Upper lobe of right lung (tissue), 1 donor: ENCODE measurements around the gene CYTH4. TPM values are rescaled to one million over a fixed set of nuclear protein-coding genes. Genes with fewer than 3 reads are reported as not detected.

Source experiments
- ATAC-seq: fragments of 200-7000 bp; cut with Tn5 transposase; one replicate; pipeline ENCODE4 v1.9.1; 2020; ENCODE audit warnings: mild to moderate bottlenecking, moderate library complexity
- DNase-seq: peaks from one replicate; pipeline ENCODE4 v3.0.0-alpha.2; 2020
- H3K27ac ChIP-seq: fragments of 200-600 bp; one replicate; pipeline ENCODE4 v1.8.0; 2022
- H3K27me3 ChIP-seq: fragments of 200-600 bp; one replicate; pipeline ENCODE4 v1.8.0; 2022; ENCODE audit warnings: mild to moderate bottlenecking
- H3K36me3 ChIP-seq: fragments of 200-600 bp; one replicate; pipeline ENCODE4 v1.8.0; 2022
- H3K4me1 ChIP-seq: fragments of 200-600 bp; one replicate; pipeline ENCODE4 v1.8.0; 2022
- H3K4me3 ChIP-seq: fragments of 200-600 bp; one replicate; pipeline ENCODE4 v1.8.0; 2022; ENCODE audit warnings: mild to moderate bottlenecking
- H3K9me3 ChIP-seq: fragments of 200-600 bp; one replicate; pipeline ENCODE4 v1.8.0; 2022
- CTCF ChIP-seq: fragments of 200-600 bp; IDR thresholded peaks from one replicate; pipeline ENCODE4 v1.8.0; 2022; ENCODE audit warnings: antibody characterized with exemption
- intact Hi-C: fragments of 100-400 bp; cut with DNase I; formaldehyde crosslinking; loops from one replicate; pipeline ENCODE4 v1.11.0; 2022
- total RNA-seq: library from RNA; stranded (reverse); fragmentation: NEBNext Ultra II Directional; extraction: Animal tissue kit (Norgen Biotek cat#: 25700); gene quantifications from one replicate; pipeline ENCODE4 v1.2.1, GENCODE V29; 2021
- donor health status: DM: no; HTN: yes; CAD: no; lungs with severe emphysema.

CYTH4 gene
- total RNA-seq, 1 donor from 2014 or later: 37.9 TPM

- no peak overlapping the region for H3K27ac ChIP-seq
- H3K36me3 ChIP-seq: no peaks in the 10 kb centered on the region
- intact Hi-C loops: no loop called here
- ATAC-seq (no peak), DNase-seq (no peak)
- H3K4me1 ChIP-seq: no peaks in the 10 kb centered on the region
- no peak overlapping the region for H3K4me3 ChIP-seq
- peaks cover 28% of the 10 kb centered on the region for H3K27me3 ChIP-seq
- H3K9me3 ChIP-seq: no peaks in the 10 kb centered on the region
- TF ChIP-seq CTCF: no peak
These were observed 26.7 kb upstream of the CYTH4 start for GRCh38 chr22:37255558-37256006.

DNA sequence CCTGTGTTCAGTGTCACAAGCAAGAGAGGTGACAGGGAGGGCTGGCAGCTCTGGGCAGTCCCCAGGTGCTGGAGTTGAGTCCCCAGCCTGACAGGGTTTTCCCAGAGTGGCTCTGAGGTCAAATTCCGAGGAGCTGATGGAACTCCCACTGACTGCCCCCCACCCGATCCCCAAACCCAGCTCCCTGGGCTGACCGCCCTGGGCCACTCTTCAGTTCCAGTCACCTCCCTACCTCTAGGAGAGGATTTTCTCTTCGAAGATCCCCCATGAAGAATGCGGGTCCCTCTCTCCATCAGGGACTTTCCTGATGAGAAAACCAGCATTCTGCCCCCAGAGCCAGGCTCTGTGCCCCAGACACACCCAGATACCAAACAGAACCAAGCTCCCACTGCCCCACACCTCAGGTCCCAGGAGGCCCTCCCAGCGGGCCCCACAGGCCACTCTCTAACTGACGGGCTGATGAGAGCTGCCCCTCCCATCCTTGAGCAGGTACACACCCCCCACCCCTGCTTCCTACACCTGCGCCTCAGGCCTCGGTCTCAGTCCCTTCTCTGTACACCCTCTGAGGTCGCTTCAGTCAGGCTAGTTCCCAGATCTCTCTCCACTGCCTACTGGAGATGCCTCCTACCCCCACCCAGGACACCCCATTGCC lies 26.1 kb upstream of the CYTH4 start:
- H3K27ac ChIP-seq: no peak overlapping the region
- H3K36me3 ChIP-seq: no peaks in the 10 kb centered on the region
- DNase-seq (peak; percentile 55), ATAC-seq (no peak)
- intact Hi-C loops: no loop called here
- no peaks in the 10 kb centered on the region for H3K4me1 ChIP-seq
- peaks cover 28% of the 10 kb centered on the region for H3K27me3 ChIP-seq
- no peak for TF ChIP-seq CTCF
- no peak overlapping the region for H3K4me3 ChIP-seq
- H3K9me3 ChIP-seq: no peaks in the 10 kb centered on the region

DNA sequence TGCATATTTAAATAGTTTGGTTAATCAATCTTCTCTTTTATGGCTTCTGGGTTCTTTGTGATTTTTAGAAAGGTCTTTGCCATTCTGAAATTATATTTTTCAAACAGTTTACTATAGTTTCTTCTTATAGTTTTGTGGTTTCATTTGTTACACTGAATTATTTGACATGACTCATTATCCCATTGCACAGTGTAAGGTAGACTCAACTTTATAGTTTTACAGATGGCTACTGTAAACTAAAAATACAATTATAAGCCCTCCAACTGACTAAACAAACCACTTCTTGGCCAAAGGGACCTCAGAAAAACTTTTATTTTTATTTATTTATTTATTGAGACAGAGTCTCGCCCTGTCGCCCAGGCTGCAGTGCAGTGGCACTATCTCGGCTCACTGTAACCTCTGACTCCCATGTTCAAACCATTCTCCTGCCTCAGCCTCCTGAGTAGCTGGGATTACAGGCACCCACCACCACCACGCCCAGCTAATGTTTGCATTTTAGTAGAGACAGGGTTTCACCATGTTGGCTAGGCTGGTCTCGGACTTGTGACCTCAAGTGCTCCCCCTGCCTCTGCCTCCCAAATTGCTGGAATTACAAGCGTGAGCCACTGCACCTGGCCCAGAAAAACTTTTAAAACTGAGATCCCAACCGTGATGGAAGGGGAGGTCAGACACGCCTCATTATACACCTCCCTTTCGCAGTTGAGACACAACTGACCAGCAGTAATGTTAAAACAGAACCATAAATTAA lies 24.1 kb upstream of the CYTH4 start:
- H3K9me3 ChIP-seq: no peaks in the 10 kb centered on the region
- H3K27ac ChIP-seq: no peak overlapping the region
- DNase-seq (peak; percentile 11), ATAC-seq (no peak)
- peaks cover 28% of the 10 kb centered on the region for H3K27me3 ChIP-seq
- no peaks in the 10 kb centered on the region for H3K4me1 ChIP-seq
- no peak overlapping the region for H3K4me3 ChIP-seq
- H3K36me3 ChIP-seq: no peaks in the 10 kb centered on the region
- intact Hi-C loops: no loop called here
- TF ChIP-seq CTCF: no peak

GRCh38 chr22:37258753-37259401 lies 23.4 kb upstream of the CYTH4 start:
- Histone ChIP-seq H3K4me1 (no peaks in the 10 kb centered on the region), H3K27ac (no peak overlapping the region), H3K27me3 (peaks cover 28% of the 10 kb centered on the region), H3K4me3 (no peak overlapping the region), H3K9me3 (no peaks in the 10 kb centered on the region), H3K36me3 (no peaks in the 10 kb centered on the region)
- intact Hi-C loops: no loop called here
- ATAC-seq (no peak), DNase-seq (peak; percentile 16)
- TF ChIP-seq CTCF: no peak

DNA sequence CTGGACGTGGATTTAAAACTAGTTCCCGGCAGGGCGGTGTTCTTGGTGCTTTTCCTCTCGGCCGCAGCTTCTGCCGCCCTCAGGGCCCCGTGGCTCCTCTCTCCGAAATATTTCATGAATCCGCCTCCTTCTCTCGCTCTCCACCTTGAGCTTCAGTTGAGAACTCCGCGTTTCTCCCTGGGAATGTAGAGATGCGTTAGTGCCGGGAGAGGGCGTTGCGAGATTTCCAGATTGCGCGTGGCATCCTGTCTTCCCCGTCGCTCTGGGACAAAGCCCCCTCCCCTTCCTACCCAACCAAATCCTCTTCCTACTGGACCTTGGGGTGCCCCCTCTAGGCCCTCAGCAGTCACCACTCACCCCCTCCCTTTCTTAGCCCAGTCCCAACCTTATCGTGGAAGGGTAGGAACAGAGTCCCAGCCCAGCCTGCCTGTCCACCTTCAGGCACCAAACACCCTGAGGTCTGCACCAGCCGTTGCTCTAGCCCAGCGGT lies 22.7 kb upstream of the CYTH4 start:
- Histone ChIP-seq H3K27ac (no peak overlapping the region), H3K4me3 (no peak overlapping the region), H3K36me3 (no peaks in the 10 kb centered on the region), H3K27me3 (peaks cover 28% of the 10 kb centered on the region), H3K9me3 (no peaks in the 10 kb centered on the region), H3K4me1 (no peaks in the 10 kb centered on the region)
- peak; percentile 52 for DNase-seq
- intact Hi-C loops: no loop called here
- peak; percentile 34 for TF ChIP-seq CTCF
- peak; percentile 59 for ATAC-seq
